IMR-90 (cell line): ENCODE measurements around the gene DGKH. TPM values are rescaled to one million over a fixed set of nuclear protein-coding genes. Genes with fewer than 3 reads are reported as not detected.

ENCODE experiments used
- ATAC-seq: fragments of 200-7000 bp; cut with Tn5 transposase; 2 replicates; pipeline ENCODE4 v1.9.1; 2020; ENCODE audit warnings: low read depth, mild to moderate bottlenecking, moderate library complexity
- BruUV-seq: library from RNA; stranded (reverse); fragments of 400-500 nt; replicated peaks from 2 replicates; lab custom pipeline; 2021; lab: Mats Ljungman, UMichigan
- CTCF ChIA-PET: fragments of 300-600 bp; formaldehyde crosslinking; extraction: SDS; loops from one replicate; lab custom pipeline; 2021; ENCODE audit warnings: antibody characterized with exemption; lab: Yijun Ruan, JAX
- POLR2A ChIA-PET: fragments of 300-600 bp; sonication (Branson Sonifier 250); formaldehyde crosslinking; loops from one replicate; lab custom pipeline; 2022; ENCODE audit warnings: antibody characterized with exemption; ENCODE audit not compliant: unreplicated experiment; lab: Charles Lee
- DNase-seq: peaks from one replicate; pipeline ENCODE4 v3.0.0; 2013
- H2AFZ ChIP-seq: replicated peaks from 2 replicates; pipeline ENCODE3; 2013; ENCODE audit warnings: low read length, mild to moderate bottlenecking; ENCODE audit not compliant: poor library complexity
- H2AK5ac ChIP-seq: 2 replicates; pipeline ENCODE4 v1.6.1; 2013; ENCODE audit warnings: low read depth, low read length, inconsistent platforms
- H2AK9ac ChIP-seq: replicated peaks from 2 replicates; pipeline ENCODE3; 2013; ENCODE audit warnings: mild to moderate bottlenecking, low read depth, low read length, moderate library complexity; ENCODE audit not compliant: poor library complexity
- H2BK120ac ChIP-seq: 2 replicates; pipeline ENCODE4 v1.6.1; 2013; ENCODE audit warnings: low read depth, low read length, inconsistent platforms
- H2BK15ac ChIP-seq: 3 replicates; pipeline ENCODE4 v1.6.1; 2013; ENCODE audit warnings: low read depth, low read length, inconsistent platforms
- H2BK20ac ChIP-seq: 2 replicates; pipeline ENCODE4 v1.6.1; 2013; ENCODE audit warnings: low read depth, mild to moderate bottlenecking, inconsistent platforms, low read length, moderate library complexity
- H2BK5ac ChIP-seq: 2 replicates; pipeline ENCODE4 v1.6.1; 2013; ENCODE audit warnings: mild to moderate bottlenecking, low read depth, low read length, inconsistent platforms; ENCODE audit not compliant: poor library complexity, severe bottlenecking
- H3K14ac ChIP-seq: replicated peaks from 2 replicates; pipeline ENCODE4 v1.6.1; 2013; ENCODE audit warnings: low read depth, low read length, inconsistent platforms
- H3K18ac ChIP-seq: 2 replicates; pipeline ENCODE4 v1.6.1; 2013; ENCODE audit warnings: low read depth, low read length, control low read depth
- H3K23ac ChIP-seq: 2 replicates; pipeline ENCODE4 v1.6.1; 2013; ENCODE audit warnings: low read depth, low read length, inconsistent platforms
- H3K27ac ChIP-seq: 2 replicates; pipeline ENCODE4 v1.5.1; 2013; ENCODE audit warnings: mild to moderate bottlenecking, control low read depth, low read length; ENCODE audit not compliant: insufficient read depth
- H3K27me3 ChIP-seq: 2 replicates; pipeline ENCODE4 v1.6.1; 2013; ENCODE audit warnings: low read length; ENCODE audit not compliant: control insufficient read depth, insufficient read depth
- H3K36me3 ChIP-seq: 2 replicates; pipeline ENCODE4 v1.6.1; 2013; ENCODE audit warnings: low read length, mixed read lengths; ENCODE audit not compliant: control insufficient read depth, insufficient read depth
- H3K4ac ChIP-seq: 2 replicates; pipeline ENCODE4 v1.6.1; 2013; ENCODE audit warnings: low read depth, low read length, inconsistent platforms
- H3K4me1 ChIP-seq: 2 replicates; pipeline ENCODE4 v1.6.1; 2013; ENCODE audit warnings: low read length, mixed read lengths; ENCODE audit not compliant: control insufficient read depth, insufficient read depth
- H3K4me2 ChIP-seq: 2 replicates; pipeline ENCODE4 v1.6.1; 2013; ENCODE audit warnings: low read depth, mild to moderate bottlenecking, control low read depth, low read length, moderate library complexity
- H3K4me3 ChIP-seq: 2 replicates; pipeline ENCODE4 v1.5.1; 2013; ENCODE audit warnings: low read depth, mild to moderate bottlenecking, control low read depth, low read length, moderate library complexity; ENCODE audit not compliant: insufficient read depth
- H3K56ac ChIP-seq: 2 replicates; pipeline ENCODE4 v1.6.1; 2013; ENCODE audit warnings: low read length, inconsistent platforms; ENCODE audit not compliant: insufficient read depth; ENCODE audit errors: extremely low read depth
- H3K79me1 ChIP-seq, 2 experiments: 2 replicates each; pipeline ENCODE4 v1.6.1; 2013; ENCODE audit warnings: low read length in 2 of 2, inconsistent platforms in 1 of 2, low read depth in 1 of 2
- H3K9ac ChIP-seq: 2 replicates; pipeline ENCODE4 v1.6.1; 2013; ENCODE audit warnings: low read depth, low read length, control low read depth
- H3K9me1 ChIP-seq: 2 replicates; pipeline ENCODE4 v1.6.1; 2013; ENCODE audit warnings: low read length, inconsistent platforms; ENCODE audit not compliant: insufficient read depth
- H3K9me3 ChIP-seq: 2 replicates; pipeline ENCODE4 v1.6.1; 2013; ENCODE audit warnings: low read length; ENCODE audit not compliant: control insufficient read depth, insufficient read depth
- H4K20me1 ChIP-seq: 2 replicates; pipeline ENCODE4 v1.6.1; 2013; ENCODE audit warnings: low read length, inconsistent platforms; ENCODE audit not compliant: insufficient read depth
- H4K5ac ChIP-seq: 2 replicates; pipeline ENCODE4 v1.6.1; 2013; ENCODE audit warnings: mild to moderate bottlenecking, low read depth, low read length, control low read depth
- H4K8ac ChIP-seq, 2 experiments: 2 replicates each; pipeline ENCODE4 v1.6.1; 2013; ENCODE audit warnings: low read depth in 2 of 2, low read length in 2 of 2, control low read depth in 1 of 2, inconsistent platforms in 1 of 2
- H4K91ac ChIP-seq: 2 replicates; pipeline ENCODE4 v1.6.1; 2013; ENCODE audit warnings: low read depth, low read length, inconsistent platforms; ENCODE audit not compliant: insufficient read depth
- FOS ChIP-seq: fragments of 150-350 bp; IDR thresholded peaks from 2 replicates; pipeline ENCODE4 v1.6.1; 2016; ENCODE audit warnings: low read depth, low read length
- MAZ ChIP-seq: IDR thresholded peaks from 2 replicates; pipeline ENCODE4 v1.6.1; 2012; ENCODE audit warnings: low read depth, mild to moderate bottlenecking, low read length, improper control_type of control experiment, moderate library complexity, borderline replicate concordance
- MXI1 ChIP-seq: IDR thresholded peaks from 2 replicates; pipeline ENCODE4 v1.6.1; 2012; ENCODE audit warnings: low read depth, mild to moderate bottlenecking, low read length, moderate library complexity, borderline replicate concordance
- POLR2A ChIP-seq: IDR thresholded peaks from 2 replicates; pipeline ENCODE4 v1.6.1; 2012; ENCODE audit warnings: mild to moderate bottlenecking, low read depth, low read length
- RAD21 ChIP-seq: IDR thresholded peaks from 2 replicates; pipeline ENCODE4 v1.6.1; 2012; ENCODE audit warnings: low read length, improper control_type of control experiment
- RCOR1 ChIP-seq: IDR thresholded peaks from 2 replicates; pipeline ENCODE4 v1.6.1; 2012; ENCODE audit warnings: mild to moderate bottlenecking, low read length, improper control_type of control experiment; ENCODE audit not compliant: insufficient replicate concordance
- WGBS, 2 experiments: methylation state at CpG; one replicate each; pipeline versions ENCODE4 v1.1.5 to v1.1.7; 2013; ENCODE audit warnings: missing lambda C conversion rate in 2 of 2; ENCODE audit not compliant: insufficient read length in 1 of 2; ENCODE audit errors: extremely low coverage in 2 of 2; 5-methylcytosine and 5-hydroxymethylcytosine counted together
- dilution Hi-C: fragments of 300-500 bp; cut with HindIII; formaldehyde crosslinking; loops from one replicate; pipeline ENCODE4 v1.14.3; 2018; ENCODE audit warnings: low sequenced_read_pairs; ENCODE audit not compliant: unreplicated experiment
- in situ Hi-C: fragments of 300-500 bp; cut with MboI; formaldehyde crosslinking; loops from 3 replicates; pipeline ENCODE4 v1.14.3; 2019; ENCODE audit warnings: low sequenced_read_pairs, inconsistent platforms, mixed read lengths
- intact Hi-C: fragments of 100-400 bp; cut with micrococcal nuclease; formaldehyde crosslinking; loops from 2 replicates; pipeline ENCODE4 v1.10.0; 2022
- polyA plus RNA-seq, 3 experiments: library from polyadenylated mRNA; depleted of rRNA; stranded (reverse); fragments of >200 nt; gene quantifications; 2 replicates each; pipeline ENCODE4 v1.2.3, GENCODE V29; 2012; ENCODE audit warnings: low replicate concordance in 1 of 3
- total RNA-seq: library from RNA; depleted of rRNA; stranded (reverse); fragments of >200 nt; gene quantifications from 2 replicates; pipeline ENCODE4 v1.2.3, GENCODE V29; 2012
- TF ChIP-seq, protein P1 (sequence below): fragments of 150-350 bp; IDR thresholded peaks from 2 replicates; pipeline ENCODE4 v1.6.1; 2017; ENCODE audit warnings: mild to moderate bottlenecking, antibody characterized with exemption, low read length, low read depth

The DGKH gene
- total and polyA plus RNA-seq, 2 of the 4 experiments (the other 2 are of a cell fraction) = 2.0 to 13.4 TPM

DNA sequence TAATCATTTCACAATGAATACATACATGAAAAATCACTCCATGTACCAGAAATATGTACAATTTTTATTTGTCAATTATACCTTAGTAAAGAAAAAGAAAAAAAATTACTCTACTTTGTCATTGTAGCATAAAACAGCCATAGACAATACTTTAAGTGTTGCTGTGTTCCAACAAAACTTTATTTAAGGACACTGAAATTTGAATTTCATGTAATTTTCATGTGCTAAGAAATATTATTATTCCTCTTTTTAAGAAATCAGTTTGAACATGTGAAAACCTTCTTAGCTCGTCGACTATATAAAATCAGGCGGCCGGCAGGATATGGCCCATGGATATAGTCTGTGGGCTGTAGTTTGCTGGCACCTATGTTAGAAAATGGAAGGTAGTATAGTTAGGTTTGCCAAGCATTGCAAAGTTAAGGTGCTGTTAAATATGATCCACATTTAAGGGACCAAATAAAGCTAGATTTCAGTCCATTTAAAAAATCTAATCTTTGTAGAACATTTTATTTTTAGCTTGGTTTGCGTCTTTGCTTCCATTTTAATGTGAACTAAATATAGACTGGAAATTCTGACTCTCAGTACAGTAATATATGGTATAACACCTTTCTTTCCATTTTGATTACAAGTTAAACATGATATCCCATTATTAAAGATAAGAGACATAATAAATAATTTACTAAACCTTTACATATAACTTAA, 6.5 kb downstream of the DGKH start:
- no peaks in the 10 kb centered on the region; the same call in 1 of the 2 replicates for H4K20me1 ChIP-seq
- H2BK120ac ChIP-seq = no peak overlapping the region
- H3K23ac ChIP-seq = no peak overlapping the region
- H3K4me1 ChIP-seq = no peaks in the 10 kb centered on the region
- no peak overlapping the region for H2BK5ac ChIP-seq
- dilution Hi-C loops = no loop called here
- no peak overlapping the region for H3K4me2 ChIP-seq
- TF ChIP-seq MXI1 (no peak), RCOR1 (no peak), FOS (no peak), MAZ (no peak), RAD21 (no peak), POLR2A (no peak)
- TF ChIP-seq, protein P1, sequence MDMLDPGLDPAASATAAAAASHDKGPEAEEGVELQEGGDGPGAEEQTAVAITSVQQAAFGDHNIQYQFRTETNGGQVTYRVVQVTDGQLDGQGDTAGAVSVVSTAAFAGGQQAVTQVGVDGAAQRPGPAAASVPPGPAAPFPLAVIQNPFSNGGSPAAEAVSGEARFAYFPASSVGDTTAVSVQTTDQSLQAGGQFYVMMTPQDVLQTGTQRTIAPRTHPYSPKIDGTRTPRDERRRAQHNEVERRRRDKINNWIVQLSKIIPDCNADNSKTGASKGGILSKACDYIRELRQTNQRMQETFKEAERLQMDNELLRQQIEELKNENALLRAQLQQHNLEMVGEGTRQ = no peak
- H3K4ac ChIP-seq = no peak overlapping the region
- H4K8ac ChIP-seq = no peak overlapping the region
- H2BK15ac ChIP-seq = no peak overlapping the region
- no peak overlapping the region for H2AFZ ChIP-seq
- no peak overlapping the region for H2AK9ac ChIP-seq
- no TSS peak for BruUV-seq
- H3K9me1 ChIP-seq = no peaks in the 10 kb centered on the region; the same call in 1 of the 2 replicates
- in situ Hi-C loops = no loop called here
- no peak overlapping the region for H4K91ac ChIP-seq
- peaks cover 3% of the 10 kb centered on the region for H3K36me3 ChIP-seq
- no peak overlapping the region for H2AK5ac ChIP-seq
- intact Hi-C loops = no loop called here
- H3K9me3 ChIP-seq = no peaks in the 10 kb centered on the region; the same call in 1 of the 2 replicates
- DNase-seq (no peak), ATAC-seq (no peak)
- H3K14ac ChIP-seq = no peak overlapping the region
- CTCF ChIA-PET = interaction anchor here (1.5 kb wide), 1 partner anchor 10 kb away, joined by 3 read pairs; no protein-coding TSS in a partner anchor
- H3K56ac ChIP-seq = no peak overlapping the region
- no peak overlapping the region for H3K18ac ChIP-seq
- H3K4me3 ChIP-seq = no peak overlapping the region
- no peak overlapping the region for H3K9ac ChIP-seq
- H3K27me3 ChIP-seq = no peaks in the 10 kb centered on the region
- no CpG with 5 or more reads among the region's 5 CpGs for WGBS, 2 experiments
- no peak overlapping the region for H4K5ac ChIP-seq
- POLR2A ChIA-PET = no interaction called here
- peaks cover 17 to 42% of the 10 kb centered on the region in 2 experiments for H3K79me1 ChIP-seq
- no peak overlapping the region for H3K27ac ChIP-seq
- H2BK20ac ChIP-seq = no peak overlapping the region
